Keratinocyte (primary cell): ENCODE data around the gene TPT1. TPM values are rescaled to one million over a fixed set of nuclear protein-coding genes. Genes with fewer than 3 reads are reported as not detected.
"Not testable (repeated sequence)": the region's sequence is repeated elsewhere in the genome, so short reads cannot be mapped to it uniquely, and the experiment has no call there.

Experiments
- DNase-seq: peaks from one replicate; pipeline ENCODE4 v3.0.0-alpha.2; 2011; ENCODE audit warnings: low read depth, missing footprints, low spot score
- FAIRE-seq: peaks from 2 replicates; lab custom pipeline; 2011; peaks lifted over from hg19 to GRCh38; lab: Jason Lieb, UNC
- H2AFZ ChIP-seq: 2 replicates; pipeline ENCODE4 v1.6.0; 2012; ENCODE audit warnings: low read length, control low read depth, inconsistent platforms; ENCODE audit not compliant: control insufficient read depth
- H3K27ac ChIP-seq: 2 replicates; pipeline ENCODE4 v1.5.1; 2011; ENCODE audit warnings: low read length; ENCODE audit not compliant: control insufficient read depth, insufficient read depth
- H3K27me3 ChIP-seq: 3 replicates; pipeline ENCODE4 v1.6.0; 2011; ENCODE audit warnings: low read length; ENCODE audit not compliant: control insufficient read depth, insufficient read depth; ENCODE audit errors: extremely low read depth
- H3K36me3 ChIP-seq, 2 experiments: 2 replicates in 1 of 2; 3 replicates in 1 of 2; pipeline ENCODE4 v1.5.1; 2011; ENCODE audit warnings: low read length in 2 of 2, mild to moderate bottlenecking in 1 of 2; ENCODE audit not compliant: control insufficient read depth in 2 of 2, insufficient read depth in 2 of 2; ENCODE audit errors: extremely low read depth in 1 of 2
- H3K4me1 ChIP-seq: 3 replicates; pipeline ENCODE4 v1.5.1; 2011; ENCODE audit warnings: low read length; ENCODE audit not compliant: control insufficient read depth, insufficient read depth; ENCODE audit errors: extremely low read depth
- H3K4me2 ChIP-seq: 3 replicates; pipeline ENCODE4 v1.6.0; 2011; ENCODE audit warnings: low read depth, low read length; ENCODE audit not compliant: control insufficient read depth, insufficient read depth; ENCODE audit errors: extremely low read depth
- H3K4me3 ChIP-seq, 3 experiments: fragments of 200-600 bp in 1 of 3; sonication (generic) in 1 of 3; 2 replicates in 2 of 3; 3 replicates in 1 of 3; pipeline ENCODE4 v1.5.1; 2011 to 2016; ENCODE audit warnings: low read length in 3 of 3, mild to moderate bottlenecking in 3 of 3, control low read depth in 2 of 3, inconsistent platforms in 1 of 3, low read depth in 1 of 3, mixed read lengths in 1 of 3, mixed run types in 1 of 3, moderate library complexity in 1 of 3; ENCODE audit not compliant: control insufficient read depth in 2 of 3, insufficient read depth in 2 of 3; ENCODE audit errors: extremely low read depth in 1 of 3
- H3K79me2 ChIP-seq: 2 replicates; pipeline ENCODE4 v1.6.0; 2012; ENCODE audit warnings: low read length; ENCODE audit not compliant: control insufficient read depth, insufficient read depth
- H3K9ac ChIP-seq: 3 replicates; pipeline ENCODE4 v1.6.0; 2011; ENCODE audit warnings: low read length; ENCODE audit not compliant: control insufficient read depth, insufficient read depth; ENCODE audit errors: extremely low read depth
- H3K9me1 ChIP-seq: 3 replicates; pipeline ENCODE4 v1.6.0; 2011; ENCODE audit warnings: low read length; ENCODE audit not compliant: control insufficient read depth, insufficient read depth; ENCODE audit errors: extremely low read depth
- H3K9me3 ChIP-seq: 2 replicates; pipeline ENCODE4 v1.5.1; 2012; ENCODE audit warnings: low read depth, low read length; ENCODE audit not compliant: control insufficient read depth
- H4K20me1 ChIP-seq: 3 replicates; pipeline ENCODE4 v1.6.0; 2011; ENCODE audit warnings: low read length; ENCODE audit not compliant: control insufficient read depth, insufficient read depth; ENCODE audit errors: extremely low read depth
- EZH2 ChIP-seq: IDR thresholded peaks from one replicate; pipeline ENCODE4 v1.6.1; 2012; ENCODE audit warnings: inconsistent platforms, mild to moderate bottlenecking, low read length, moderate library complexity
- dilution Hi-C: fragments of 300-500 bp; cut with MboI; formaldehyde crosslinking; loops from one replicate; pipeline ENCODE4 v1.7.0; 2020; ENCODE audit warnings: low sequenced_read_pairs; ENCODE audit not compliant: extremely low pct_ligation_motif_present
- polyA plus RNA-seq, 5 experiments: library from polyadenylated mRNA; depleted of rRNA in 3 of 5; stranded (reverse) in 3 of 5; stranded (forward) in 1 of 5; unstranded in 1 of 5; fragments of >200 nt; gene quantifications; 1 replicate in 1 of 5; 2 replicates in 3 of 5; 3 replicates in 1 of 5; pipeline versions ENCODE4 v1.2.1 to v1.2.3, GENCODE V29; 2011 to 2012; ENCODE audit warnings: missing spikeins in 2 of 5, low read depth in 1 of 5, low replicate concordance in 1 of 5
- TF ChIP-seq, protein P1 (sequence below), 3 experiments: IDR thresholded peaks in 1 of 3; conservative IDR thresholded peaks in 1 of 3; optimal IDR thresholded peaks in 1 of 3; 2 replicates in 2 of 3; 3 replicates in 1 of 3; pipeline versions ENCODE3 to v1.5.1; 2011; ENCODE audit warnings: low read length in 3 of 3, mild to moderate bottlenecking in 3 of 3, moderate library complexity in 2 of 3, control low read depth in 1 of 3, inconsistent platforms in 1 of 3; ENCODE audit not compliant: insufficient read depth in 2 of 3; ENCODE audit errors: extremely low read depth in 1 of 3

The TPT1 gene
- polyA plus RNA-seq, 1 donor (not counting 4 experiments of a cell fraction or from before 2014, with no cell fraction given) = 8,174 TPM

DNA sequence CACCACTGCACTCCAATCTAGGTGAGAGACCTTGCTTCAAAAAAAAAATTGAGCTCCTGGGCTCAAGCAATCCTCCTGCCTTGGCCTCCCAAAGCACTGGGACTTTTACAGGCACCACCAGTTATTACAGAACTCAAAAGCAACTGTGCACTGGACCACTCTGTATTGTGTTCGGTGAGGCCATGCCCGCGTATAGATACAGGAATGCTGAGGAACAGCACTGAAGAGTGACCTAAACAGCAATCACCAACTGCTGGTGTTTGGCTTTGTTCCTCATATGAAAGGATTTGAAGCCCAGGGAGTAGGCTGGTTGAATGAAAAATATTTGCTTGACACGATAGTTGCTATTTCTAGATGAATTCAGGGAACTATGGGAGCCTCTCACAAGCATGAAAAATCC lies 47.7 kb upstream of the TPT1 start:
- Histone ChIP-seq H3K4me1 (no peaks in the 10 kb centered on the region), H3K9me3 (no peaks in the 10 kb centered on the region), H3K27ac (no peak overlapping the region), H3K9ac (no peak overlapping the region), H3K4me3 (no peak overlapping the region), H3K4me2 (no peak overlapping the region), H3K9me1 (no peaks in the 10 kb centered on the region), H3K79me2 (no peaks in the 10 kb centered on the region), H2AFZ (no peak overlapping the region), H3K27me3 (no peaks in the 10 kb centered on the region), H4K20me1 (no peaks in the 10 kb centered on the region), H3K36me3 (peaks cover 4 to 5% of the 10 kb centered on the region in 2 experiments)
- dilution Hi-C loops = no loop called here
- FAIRE-seq (no peak), DNase-seq (no peak)
- TF ChIP-seq, protein P1, sequence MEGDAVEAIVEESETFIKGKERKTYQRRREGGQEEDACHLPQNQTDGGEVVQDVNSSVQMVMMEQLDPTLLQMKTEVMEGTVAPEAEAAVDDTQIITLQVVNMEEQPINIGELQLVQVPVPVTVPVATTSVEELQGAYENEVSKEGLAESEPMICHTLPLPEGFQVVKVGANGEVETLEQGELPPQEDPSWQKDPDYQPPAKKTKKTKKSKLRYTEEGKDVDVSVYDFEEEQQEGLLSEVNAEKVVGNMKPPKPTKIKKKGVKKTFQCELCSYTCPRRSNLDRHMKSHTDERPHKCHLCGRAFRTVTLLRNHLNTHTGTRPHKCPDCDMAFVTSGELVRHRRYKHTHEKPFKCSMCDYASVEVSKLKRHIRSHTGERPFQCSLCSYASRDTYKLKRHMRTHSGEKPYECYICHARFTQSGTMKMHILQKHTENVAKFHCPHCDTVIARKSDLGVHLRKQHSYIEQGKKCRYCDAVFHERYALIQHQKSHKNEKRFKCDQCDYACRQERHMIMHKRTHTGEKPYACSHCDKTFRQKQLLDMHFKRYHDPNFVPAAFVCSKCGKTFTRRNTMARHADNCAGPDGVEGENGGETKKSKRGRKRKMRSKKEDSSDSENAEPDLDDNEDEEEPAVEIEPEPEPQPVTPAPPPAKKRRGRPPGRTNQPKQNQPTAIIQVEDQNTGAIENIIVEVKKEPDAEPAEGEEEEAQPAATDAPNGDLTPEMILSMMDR (optimal IDR thresholded peaks at IDR 0.05 in 1 of 3, IDR thresholded peaks at IDR 0.05 in 1 of 3, conservative IDR thresholded peaks at IDR 0.05 in 1 of 3; ENCODE audit: extremely low read depth in 1 of 3, insufficient read depth in 2 of 3, low read length in 3 of 3) = no peak
- no peak for TF ChIP-seq EZH2

- H4K20me1 ChIP-seq, H3K79me2 ChIP-seq, H3K4me1 ChIP-seq, DNase-seq, FAIRE-seq, H3K27ac ChIP-seq, H3K4me3 ChIP-seq, dilution Hi-C loops, H3K9me1 ChIP-seq, H3K27me3 ChIP-seq, H3K9ac ChIP-seq, H3K36me3 ChIP-seq, H2AFZ ChIP-seq, H3K4me2 ChIP-seq, H3K9me3 ChIP-seq: not testable (repeated sequence)
Observed at GRCh38 chr13:45386892-45387575, 46.1 kb upstream of the TPT1 start.
